ENCODE data around the gene PRSS27.

DNA sequence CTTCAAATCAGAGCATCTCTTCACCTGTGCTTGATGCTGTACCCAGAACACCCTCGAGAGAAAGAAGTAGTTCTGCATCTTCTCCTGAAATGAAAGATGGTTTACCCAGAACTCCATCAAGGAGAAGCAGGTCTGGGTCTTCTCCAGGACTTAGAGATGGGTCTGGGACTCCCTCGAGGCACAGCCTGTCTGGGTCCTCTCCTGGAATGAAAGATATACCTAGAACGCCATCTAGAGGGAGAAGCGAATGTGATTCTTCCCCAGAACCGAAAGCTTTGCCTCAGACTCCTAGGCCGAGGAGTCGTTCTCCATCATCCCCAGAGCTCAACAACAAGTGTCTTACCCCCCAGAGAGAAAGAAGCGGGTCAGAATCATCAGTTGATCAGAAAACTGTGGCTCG is 44.7 kb upstream of the PRSS27 start:
- TF ChIP-seq CTCF (conservative IDR thresholded peaks at IDR 0.05; ENCODE audit: low read length), result 0 out of 2 replicates have a peak, but pooled peaks have one; percentile 16
- TF ChIP-seq EZH2phosphoT487 (IDR thresholded peaks at IDR 0.05; ENCODE audit: borderline replicate concordance), result no peak

All from Loucy (cell line).